Measurements from ENCODE around the gene GRID2.

- TF ChIP-seq POLR2A (IDR thresholded peaks at IDR 0.05; ENCODE audit: low read length) = no peak
- TF ChIP-seq GATA1 (IDR thresholded peaks at IDR 0.05; ENCODE audit: low read depth, low read length) = no peak
Observed at GRCh38 chr4:93016350-93016749, 712.6 kb downstream of the GRID2 start.

Data from erythroblast (primary cell).